ENCODE data around the gene GCK.

DNA sequence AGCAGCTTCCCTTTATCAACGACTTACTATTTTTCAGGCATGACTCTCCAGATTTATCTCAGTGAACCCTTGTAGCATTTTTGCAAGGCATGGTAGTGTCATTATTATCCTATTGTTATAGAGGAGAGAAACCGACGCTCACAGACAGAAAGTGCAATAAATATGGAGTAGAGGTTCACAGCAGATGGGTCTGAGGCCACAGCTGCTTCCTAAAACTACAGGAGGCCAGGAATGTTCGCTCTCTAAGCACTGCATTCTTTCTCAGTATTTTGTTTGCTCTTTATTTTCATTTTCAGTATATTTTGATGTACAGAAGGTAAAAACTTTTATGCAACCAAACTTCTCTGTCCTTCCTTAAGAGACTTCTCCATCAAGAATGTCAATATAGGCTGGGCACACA, 89.6 kb downstream of the GCK start:
- TF ChIP-seq, protein P1, sequence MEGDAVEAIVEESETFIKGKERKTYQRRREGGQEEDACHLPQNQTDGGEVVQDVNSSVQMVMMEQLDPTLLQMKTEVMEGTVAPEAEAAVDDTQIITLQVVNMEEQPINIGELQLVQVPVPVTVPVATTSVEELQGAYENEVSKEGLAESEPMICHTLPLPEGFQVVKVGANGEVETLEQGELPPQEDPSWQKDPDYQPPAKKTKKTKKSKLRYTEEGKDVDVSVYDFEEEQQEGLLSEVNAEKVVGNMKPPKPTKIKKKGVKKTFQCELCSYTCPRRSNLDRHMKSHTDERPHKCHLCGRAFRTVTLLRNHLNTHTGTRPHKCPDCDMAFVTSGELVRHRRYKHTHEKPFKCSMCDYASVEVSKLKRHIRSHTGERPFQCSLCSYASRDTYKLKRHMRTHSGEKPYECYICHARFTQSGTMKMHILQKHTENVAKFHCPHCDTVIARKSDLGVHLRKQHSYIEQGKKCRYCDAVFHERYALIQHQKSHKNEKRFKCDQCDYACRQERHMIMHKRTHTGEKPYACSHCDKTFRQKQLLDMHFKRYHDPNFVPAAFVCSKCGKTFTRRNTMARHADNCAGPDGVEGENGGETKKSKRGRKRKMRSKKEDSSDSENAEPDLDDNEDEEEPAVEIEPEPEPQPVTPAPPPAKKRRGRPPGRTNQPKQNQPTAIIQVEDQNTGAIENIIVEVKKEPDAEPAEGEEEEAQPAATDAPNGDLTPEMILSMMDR (IDR thresholded peaks at IDR 0.05): no peak
- TF ChIP-seq POLR2A (IDR thresholded peaks at IDR 0.05): no peak
